ENCODE data around the gene CDKL1. TPM values are rescaled to one million over a fixed set of nuclear protein-coding genes. Genes with fewer than 3 reads are reported as not detected.

CDKL1 gene
- total RNA-seq, 2 experiments from 2014 or later: 5.3 to 8.8 TPM

- Mint-ChIP-seq H3K4me1 (peaks cover 15% of the 10 kb centered on the region), H3K36me3 (ENCODE audit: low read depth) (no peaks in the 10 kb centered on the region), H3K9me3 (no peaks in the 10 kb centered on the region), H3K4me3 (no peak overlapping the region), H3K27me3 (peaks cover 6% of the 10 kb centered on the region), H3K27ac (no peak overlapping the region)
- ChIA-PET POLR2A (no interaction called here), CTCF (no interaction called here)
- no peak for DNase-seq
Observed at GRCh38 chr14:50399251-50400032, 2.8 kb upstream of the CDKL1 start.

- peaks cover 15% of the 10 kb centered on the region for H3K4me1 Mint-ChIP-seq
Observed at GRCh38 chr14:50398189-50398580, 1.5 kb upstream of the CDKL1 start.

GRCh38 chr14:50397390-50398188 lies 908 bp upstream of the CDKL1 start:
- CTCF ChIA-PET: interaction anchor here (0.7 to 2.9 kb wide), 2 partner anchors 76 to 420 kb away, joined by 5 to 10 read pairs; no protein-coding TSS in a partner anchor
- H3K36me3 Mint-ChIP-seq (ENCODE audit: low read depth): no peaks in the 10 kb centered on the region
- H3K4me3 Mint-ChIP-seq: peak overlapping the region; percentile 55
- no peaks in the 10 kb centered on the region for H3K9me3 Mint-ChIP-seq
- DNase-seq: no peak
- H3K4me1 Mint-ChIP-seq: peaks cover 15% of the 10 kb centered on the region
- peaks cover 6% of the 10 kb centered on the region for H3K27me3 Mint-ChIP-seq
- POLR2A ChIA-PET: interaction anchor here (1.5 to 5.0 kb wide), 3 partner anchors 34 to 85 kb away, joined by 5 to 23 read pairs (median 8); partner anchors contain the start of genes DMAC2L and L2HGDH
- no peak overlapping the region for H3K27ac Mint-ChIP-seq

More at GRCh38 chr14:50398189-50398580, 1.5 kb upstream of the CDKL1 start:
- no peaks in the 10 kb centered on the region for H3K9me3 Mint-ChIP-seq
- peaks cover 6% of the 10 kb centered on the region for H3K27me3 Mint-ChIP-seq
- H3K27ac Mint-ChIP-seq: no peak overlapping the region
- ChIA-PET POLR2A (interaction anchor here (2.5 kb wide), 1 partner anchor 77 kb away, joined by 8 read pairs; no protein-coding TSS in a partner anchor), CTCF (interaction anchor here (2.9 kb wide), 1 partner anchor 77 kb away, joined by 10 read pairs; no protein-coding TSS in a partner anchor)
- H3K4me3 Mint-ChIP-seq: no peak overlapping the region
- H3K36me3 Mint-ChIP-seq (ENCODE audit: low read depth): no peaks in the 10 kb centered on the region
- no peak for DNase-seq

- Mint-ChIP-seq H3K27me3 (peaks cover 6% of the 10 kb centered on the region), H3K4me1 (peaks cover 15% of the 10 kb centered on the region), H3K4me3 (peak overlapping the region; percentile 78), H3K36me3 (ENCODE audit: low read depth) (no peaks in the 10 kb centered on the region), H3K27ac (no peak overlapping the region), H3K9me3 (no peaks in the 10 kb centered on the region)
- no peak for DNase-seq
- CTCF ChIA-PET: interaction anchor here (2.1 kb wide), 1 partner anchor 75 kb away, joined by 7 read pairs; no protein-coding TSS in a partner anchor
- POLR2A ChIA-PET: interaction anchor here (5.0 kb wide), 1 partner anchor 32 kb away, joined by 23 read pairs; no protein-coding TSS in a partner anchor
Observed at GRCh38 chr14:50395448-50395847, 1.2 kb downstream of the CDKL1 start.

GRCh38 chr14:50394713-50395112 lies 2.0 kb downstream of the CDKL1 start:
- POLR2A ChIA-PET: interaction anchor here (5.0 kb wide), 1 partner anchor 31 kb away, joined by 23 read pairs; no protein-coding TSS in a partner anchor
- Mint-ChIP-seq H3K9me3 (no peaks in the 10 kb centered on the region), H3K4me3 (no peak overlapping the region), H3K27ac (no peak overlapping the region), H3K27me3 (peaks cover 6% of the 10 kb centered on the region), H3K4me1 (peaks cover 15% of the 10 kb centered on the region), H3K36me3 (ENCODE audit: low read depth) (no peaks in the 10 kb centered on the region)
- CTCF ChIA-PET: interaction anchor here (2.1 kb wide), 1 partner anchor 74 kb away, joined by 7 read pairs; no protein-coding TSS in a partner anchor
- DNase-seq: no peak

GRCh38 chr14:50389668-50390441 lies 6.8 kb downstream of the CDKL1 start:
- no peak overlapping the region for H3K4me3 Mint-ChIP-seq
- no peaks in the 10 kb centered on the region for H3K36me3 Mint-ChIP-seq (ENCODE audit: low read depth)
- no peak for DNase-seq
- H3K27me3 Mint-ChIP-seq: no peaks in the 10 kb centered on the region
- H3K9me3 Mint-ChIP-seq: no peaks in the 10 kb centered on the region
- ChIA-PET CTCF (no interaction called here), POLR2A (no interaction called here)
- no peak overlapping the region for H3K27ac Mint-ChIP-seq
- no peaks in the 10 kb centered on the region for H3K4me1 Mint-ChIP-seq

GRCh38 chr14:50388256-50388931 lies 8.3 kb downstream of the CDKL1 start:
- H3K36me3 Mint-ChIP-seq (ENCODE audit: low read depth): no peaks in the 10 kb centered on the region
- H3K27ac Mint-ChIP-seq: no peak overlapping the region
- POLR2A ChIA-PET: no interaction called here
- CTCF ChIA-PET: no interaction called here
- no peaks in the 10 kb centered on the region for H3K4me1 Mint-ChIP-seq
- H3K27me3 Mint-ChIP-seq: no peaks in the 10 kb centered on the region
- DNase-seq: no peak
- no peak overlapping the region for H3K4me3 Mint-ChIP-seq
- no peaks in the 10 kb centered on the region for H3K9me3 Mint-ChIP-seq

- no peaks in the 10 kb centered on the region for H3K4me1 Mint-ChIP-seq
- CTCF ChIA-PET: no interaction called here
- no peaks in the 10 kb centered on the region for H3K9me3 Mint-ChIP-seq
- no peak overlapping the region for H3K4me3 Mint-ChIP-seq
- POLR2A ChIA-PET: no interaction called here
- no peak overlapping the region for H3K27ac Mint-ChIP-seq
- no peaks in the 10 kb centered on the region for H3K36me3 Mint-ChIP-seq (ENCODE audit: low read depth)
- no peaks in the 10 kb centered on the region for H3K27me3 Mint-ChIP-seq
- DNase-seq: no peak
Observed at GRCh38 chr14:50387548-50387947, 9.1 kb downstream of the CDKL1 start.

- POLR2A ChIA-PET: no interaction called here
Observed at GRCh38 chr14:50383618-50384225, 13.0 kb downstream of the CDKL1 start.

GRCh38 chr14:50381823-50382287 lies 14.8 kb downstream of the CDKL1 start:
- no peak overlapping the region for H3K27ac Mint-ChIP-seq
- POLR2A ChIA-PET: interaction anchor here (2.3 kb wide), 1 partner anchor 19 kb away, joined by 7 read pairs; no protein-coding TSS in a partner anchor

More at GRCh38 chr14:50383618-50384225, 13.0 kb downstream of the CDKL1 start:
- CTCF ChIA-PET: no interaction called here
- H3K27ac Mint-ChIP-seq: no peak overlapping the region
- H3K36me3 Mint-ChIP-seq (ENCODE audit: low read depth): no peaks in the 10 kb centered on the region
- DNase-seq: no peak
- H3K9me3 Mint-ChIP-seq: no peaks in the 10 kb centered on the region
- no peaks in the 10 kb centered on the region for H3K27me3 Mint-ChIP-seq
- H3K4me3 Mint-ChIP-seq: no peak overlapping the region
- H3K4me1 Mint-ChIP-seq: no peaks in the 10 kb centered on the region

GRCh38 chr14:50381008-50381407 lies 15.7 kb downstream of the CDKL1 start:
- no peak overlapping the region for H3K27ac Mint-ChIP-seq
- H3K36me3 Mint-ChIP-seq (ENCODE audit: low read depth): no peaks in the 10 kb centered on the region
- no peaks in the 10 kb centered on the region for H3K27me3 Mint-ChIP-seq
- no peaks in the 10 kb centered on the region for H3K9me3 Mint-ChIP-seq
- no peak overlapping the region for H3K4me3 Mint-ChIP-seq
- H3K4me1 Mint-ChIP-seq: no peaks in the 10 kb centered on the region
- ChIA-PET CTCF (no interaction called here), POLR2A (interaction anchor here (2.3 kb wide), 1 partner anchor 18 kb away, joined by 7 read pairs; no protein-coding TSS in a partner anchor)
- no peak for DNase-seq

More at GRCh38 chr14:50381823-50382287, 14.8 kb downstream of the CDKL1 start:
- no peak overlapping the region for H3K4me3 Mint-ChIP-seq
- no peaks in the 10 kb centered on the region for H3K36me3 Mint-ChIP-seq (ENCODE audit: low read depth)
- DNase-seq: no peak
- no peaks in the 10 kb centered on the region for H3K27me3 Mint-ChIP-seq
- CTCF ChIA-PET: no interaction called here
- H3K4me1 Mint-ChIP-seq: no peaks in the 10 kb centered on the region
- H3K9me3 Mint-ChIP-seq: no peaks in the 10 kb centered on the region

- H3K27me3 Mint-ChIP-seq: no peaks in the 10 kb centered on the region
Observed at GRCh38 chr14:50380455-50380854, 16.2 kb downstream of the CDKL1 start.

More at GRCh38 chr14:50380455-50380854, 16.2 kb downstream of the CDKL1 start:
- ChIA-PET POLR2A (interaction anchor here (2.3 kb wide), 1 partner anchor 17 kb away, joined by 7 read pairs; no protein-coding TSS in a partner anchor), CTCF (no interaction called here)
- Mint-ChIP-seq H3K9me3 (no peaks in the 10 kb centered on the region), H3K27ac (no peak overlapping the region), H3K36me3 (ENCODE audit: low read depth) (no peaks in the 10 kb centered on the region), H3K4me1 (no peaks in the 10 kb centered on the region), H3K4me3 (no peak overlapping the region)
- DNase-seq: no peak

Measured in activated CD4-positive, alpha-beta memory T cell treated with anti-CD3 and anti-CD28 coated beads, Interleukin-2, amount 10 ng/mL, durations not matched to agents 7 days and 5 days (primary cell).